Lower leg skin (tissue), 4 donors: ENCODE measurements around the gene CCT6B. TPM values are rescaled to one million over a fixed set of nuclear protein-coding genes. Genes with fewer than 3 reads are reported as not detected.

ENCODE experiments used
- DNase-seq, 2 donors: peaks; one replicate each; pipeline ENCODE4 v3.0.0-alpha.2; 2019; ENCODE audit warnings: low spot score in 2 of 2
- H3K4me3 ChIP-seq: fragments of 200-600 bp; sonication (generic); 2 replicates; pipeline ENCODE4 v1.5.1; 2017; ENCODE audit warnings: mild to moderate bottlenecking, low read depth; ENCODE audit not compliant: poor library complexity, severe bottlenecking
- POLR2A ChIP-seq, 2 donors: fragments of 450-650 bp; IDR thresholded peaks; one replicate each; pipeline ENCODE4 v1.6.1; 2016 to 2017; ENCODE audit warnings: antibody characterized with exemption in 2 of 2, mild to moderate bottlenecking in 1 of 2, moderate library complexity in 1 of 2
- WGBS, 2 donors: methylation state at CpG; one replicate each; pipeline ENCODE4 v1.1.5; 2018; 5-methylcytosine and 5-hydroxymethylcytosine counted together
- intact Hi-C: fragments of 100-400 bp; cut with DNase I; formaldehyde crosslinking; loops from one replicate; pipeline ENCODE4 v1.15.0; 2023; ENCODE audit warnings: low total_unique reads
- total RNA-seq, 4 donors: library from RNA; depleted of rRNA; stranded (reverse); fragments of >200 nt; gene quantifications; one replicate each; pipeline ENCODE4 v1.1.0, GENCODE V29; 2016
- TF ChIP-seq, protein P1 (sequence below), 3 donors: fragments of 450-650 bp; IDR thresholded peaks; one replicate each; pipeline ENCODE4 v1.5.1; 2016; ENCODE audit warnings: antibody characterized with exemption in 3 of 3, mild to moderate bottlenecking in 3 of 3, moderate library complexity in 2 of 3

Gene CCT6B
- total RNA-seq, 4 donors from 2014 or later, result 1.3 to 3.4 (median 1.8) TPM

DNA sequence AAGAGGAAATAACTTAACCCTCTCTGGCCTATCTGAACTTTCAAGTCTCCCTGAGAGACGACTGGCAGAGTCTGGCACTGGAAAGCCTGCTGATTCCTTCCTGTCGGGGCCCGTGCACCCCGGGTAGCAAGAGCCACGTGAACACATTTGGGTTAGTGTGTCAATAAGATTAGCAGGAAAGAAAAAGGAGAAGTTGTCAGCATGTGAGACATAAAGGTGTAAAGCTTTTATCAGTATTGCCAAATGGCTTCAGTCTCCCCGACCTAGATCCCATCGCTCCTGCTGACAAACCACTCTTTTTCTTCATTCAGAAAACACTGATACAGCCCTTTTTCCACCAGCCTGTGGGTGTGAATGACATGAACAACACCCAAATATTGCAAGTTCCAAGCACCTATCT lies 74.4 kb downstream of the CCT6B start:
- H3K4me3 ChIP-seq, result no peak overlapping the region
- TF ChIP-seq, protein P1, sequence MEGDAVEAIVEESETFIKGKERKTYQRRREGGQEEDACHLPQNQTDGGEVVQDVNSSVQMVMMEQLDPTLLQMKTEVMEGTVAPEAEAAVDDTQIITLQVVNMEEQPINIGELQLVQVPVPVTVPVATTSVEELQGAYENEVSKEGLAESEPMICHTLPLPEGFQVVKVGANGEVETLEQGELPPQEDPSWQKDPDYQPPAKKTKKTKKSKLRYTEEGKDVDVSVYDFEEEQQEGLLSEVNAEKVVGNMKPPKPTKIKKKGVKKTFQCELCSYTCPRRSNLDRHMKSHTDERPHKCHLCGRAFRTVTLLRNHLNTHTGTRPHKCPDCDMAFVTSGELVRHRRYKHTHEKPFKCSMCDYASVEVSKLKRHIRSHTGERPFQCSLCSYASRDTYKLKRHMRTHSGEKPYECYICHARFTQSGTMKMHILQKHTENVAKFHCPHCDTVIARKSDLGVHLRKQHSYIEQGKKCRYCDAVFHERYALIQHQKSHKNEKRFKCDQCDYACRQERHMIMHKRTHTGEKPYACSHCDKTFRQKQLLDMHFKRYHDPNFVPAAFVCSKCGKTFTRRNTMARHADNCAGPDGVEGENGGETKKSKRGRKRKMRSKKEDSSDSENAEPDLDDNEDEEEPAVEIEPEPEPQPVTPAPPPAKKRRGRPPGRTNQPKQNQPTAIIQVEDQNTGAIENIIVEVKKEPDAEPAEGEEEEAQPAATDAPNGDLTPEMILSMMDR (IDR thresholded peaks at IDR 0.05), result no peak
- no peak for TF ChIP-seq POLR2A (IDR thresholded peaks at IDR 0.05)
- intact Hi-C loops, result no loop called here
- peak in 1 of 2 donors; percentile 28 for DNase-seq
- WGBS, 2 donors, result 43 to 44% methylated on average over 7 of the region's 7 CpGs

DNA sequence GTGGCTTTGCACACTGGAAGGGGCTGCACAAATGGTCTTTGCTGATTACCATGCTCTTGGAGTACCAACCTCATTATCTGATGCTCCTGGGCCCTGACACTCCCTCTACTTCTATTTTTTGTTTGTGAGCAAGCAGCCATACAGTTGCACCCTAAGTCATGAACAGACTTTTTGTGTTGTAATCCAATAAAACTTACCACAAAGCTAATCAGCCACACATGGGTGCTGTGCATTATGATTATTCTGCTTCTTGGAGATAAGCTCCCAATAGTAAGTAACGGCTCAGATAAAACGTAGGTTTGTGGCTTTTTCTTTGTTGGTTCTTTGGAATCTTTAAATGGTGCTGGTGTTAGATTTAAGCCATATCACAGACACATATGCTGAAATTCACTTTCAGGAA lies 76.2 kb downstream of the CCT6B start:
- no peak for TF ChIP-seq POLR2A (IDR thresholded peaks at IDR 0.05)
- TF ChIP-seq, protein P1 (IDR thresholded peaks at IDR 0.05), result no peak
- H3K4me3 ChIP-seq, result no peak overlapping the region
- 74 to 78% methylated on average over 2 of the region's 2 CpGs for WGBS, 2 donors
- peak in 1 of 2 donors; percentile 12 for DNase-seq
- intact Hi-C loops, result no loop called here

DNA sequence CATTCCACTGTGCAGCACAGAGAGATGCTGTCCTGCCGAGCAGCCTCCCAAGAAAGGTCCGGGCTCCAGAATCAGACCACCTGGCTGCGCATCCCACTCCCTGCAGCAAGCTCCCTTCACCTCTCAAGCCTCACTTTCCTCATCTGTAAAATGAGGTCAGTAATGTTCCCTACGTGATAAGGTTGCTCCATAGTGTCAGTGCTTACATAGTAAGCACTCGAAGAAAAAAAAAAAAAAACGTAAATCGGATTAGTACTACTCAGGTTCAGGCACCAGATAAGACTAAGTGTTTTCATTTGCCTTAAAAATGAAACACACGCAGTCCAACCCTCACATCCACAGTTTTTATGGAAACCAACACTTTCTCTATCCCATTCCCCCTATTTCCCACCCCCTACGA lies 76.7 kb downstream of the CCT6B start:
- WGBS, 2 donors, result 76 to 83% methylated on average over 9 of the region's 9 CpGs
- no peak overlapping the region for H3K4me3 ChIP-seq
- DNase-seq, result no peak
- intact Hi-C loops, result no loop called here
- no peak for TF ChIP-seq POLR2A (IDR thresholded peaks at IDR 0.05)
- TF ChIP-seq, protein P1 (IDR thresholded peaks at IDR 0.05), result no peak

DNA sequence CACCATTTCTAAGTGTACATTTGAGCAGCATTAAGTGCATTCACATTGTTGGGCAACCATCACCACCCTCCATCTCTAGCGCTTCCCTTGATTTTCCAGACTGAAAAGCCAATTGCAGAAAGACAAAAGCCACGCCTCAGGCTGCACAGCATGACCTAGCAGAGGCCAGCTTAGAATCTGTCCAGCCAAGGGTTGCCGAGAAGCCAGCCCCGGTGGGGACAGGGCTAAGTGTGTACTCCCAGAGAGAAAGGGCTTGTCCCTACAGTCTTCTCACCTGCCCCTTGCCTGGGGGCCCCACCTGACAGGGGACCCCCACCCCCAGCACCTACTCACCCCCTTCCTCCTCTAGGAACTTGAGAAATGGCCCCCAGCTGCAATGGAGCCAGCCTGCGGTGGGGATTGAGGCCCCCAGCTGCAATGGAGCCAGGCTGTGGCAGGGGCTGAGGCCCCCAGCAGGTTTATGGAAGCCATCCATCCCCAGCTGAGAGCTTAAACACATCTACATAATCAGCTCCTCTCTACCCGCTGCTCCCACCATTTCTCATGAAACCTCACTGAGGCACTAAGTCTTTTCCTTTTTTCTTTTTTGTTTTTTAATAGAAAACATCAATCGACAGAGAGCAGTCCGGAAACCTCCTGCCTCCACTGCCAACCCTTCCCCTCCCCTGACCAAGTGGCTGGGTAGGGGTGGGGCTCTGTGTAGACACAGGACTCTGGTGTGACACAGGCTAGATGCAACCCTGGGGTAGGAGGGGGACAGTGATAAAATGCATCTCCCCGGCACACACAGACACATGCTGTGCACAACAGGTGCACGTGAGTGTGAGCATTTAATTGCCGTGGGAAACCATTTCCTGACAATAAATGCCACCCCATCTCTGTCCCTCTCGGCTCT lies 77.9 kb downstream of the CCT6B start:
- intact Hi-C loops, result no loop called here
- no peak for TF ChIP-seq POLR2A (IDR thresholded peaks at IDR 0.05)
- TF ChIP-seq, protein P1 (IDR thresholded peaks at IDR 0.05), result no peak
- H3K4me3 ChIP-seq, result no peak overlapping the region
- WGBS, 2 donors, result 30 to 42% methylated on average over 12 of the region's 12 CpGs
- DNase-seq, result peak in 1 of 2 donors; percentile 48

DNA sequence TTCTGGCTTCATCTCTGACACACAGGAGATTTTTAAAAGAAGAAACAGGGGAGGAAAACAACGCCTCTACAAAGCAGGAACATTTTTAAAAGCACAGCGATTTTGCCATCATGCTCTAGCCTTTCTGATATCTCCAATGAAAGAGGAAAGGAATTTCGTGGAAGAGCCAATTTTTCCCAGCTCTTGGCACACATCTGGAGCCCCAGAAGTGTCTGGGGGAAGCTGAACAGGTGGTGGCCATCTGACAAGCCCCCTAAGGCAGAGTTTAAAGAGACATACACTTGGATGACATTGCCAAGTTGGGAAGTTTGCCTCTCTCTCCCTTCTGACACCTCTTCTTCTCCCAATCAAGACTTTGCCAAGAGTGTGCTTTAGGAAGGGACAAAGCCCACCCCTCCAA lies 82.1 kb downstream of the CCT6B start:
- TF ChIP-seq, protein P1 (IDR thresholded peaks at IDR 0.05), result no peak
- no peak for TF ChIP-seq POLR2A (IDR thresholded peaks at IDR 0.05)
- 27 to 30% methylated on average over 3 of the region's 3 CpGs for WGBS, 2 donors
- no peak overlapping the region for H3K4me3 ChIP-seq
- intact Hi-C loops, result no loop called here
- DNase-seq, result peak in 1 of 2 donors; percentile 39

Other genes starting within 250 kb of the CCT6B start
- 10 to 100 TPM; 11.7 to 15.6 (median 13.3) TPM for gene ZNF830, start 80 bp upstream of the CCT6B start, total RNA-seq
- 10 to 100 TPM; 13.7 to 67.6 (median 29.9) TPM for gene LIG3, start 19.1 kb upstream of the CCT6B start, total RNA-seq
- 10 to 100 TPM; 16.5 to 31.9 (median 21.4) TPM for gene RFFL, start 102.2 kb upstream of the CCT6B start, total RNA-seq
- gene RAD51D, start 158.4 kb upstream of the CCT6B start, total RNA-seq, result 1 to 10 TPM; 2.8 to 5.9 (median 3.8) TPM
- gene FNDC8, start 160.2 kb upstream of the CCT6B start, total RNA-seq, result not detected
- gene NLE1, start 180.8 kb upstream of the CCT6B start, total RNA-seq, result 10 to 100 TPM; 12.7 to 23.0 (median 13.2) TPM
- under 1 TPM in 1 of 4 donors, not detected in 3; 0.06 TPM for gene UNC45B, start 186.4 kb upstream of the CCT6B start, total RNA-seq
- gene SLC35G3, start 232.9 kb upstream of the CCT6B start, total RNA-seq, result not detected